DMS153 treated with DMSO at 0.1 percent for 48 hours (cell line): ENCODE measurements around the gene RNF135.
"Not testable (repeated sequence)": the region's sequence is repeated elsewhere in the genome, so short reads cannot be mapped to it uniquely, and the experiment has no call there.

Source experiments
- DNase-seq: peaks from one replicate; lab custom pipeline; 2025; ENCODE audit not compliant: unreplicated experiment; lab: John Stamatoyannopoulos, UW

Gene RNF135

GRCh38 chr17:30997842-30998241, 27.0 kb downstream of the RNF135 start:
- no peak for DNase-seq

- DNase-seq, result no peak
These were observed 31.2 kb downstream of the RNF135 start for GRCh38 chr17:31002047-31002446.

GRCh38 chr17:31003225-31003866, 32.5 kb downstream of the RNF135 start:
- no peak for DNase-seq

GRCh38 chr17:31004160-31004559, 33.3 kb downstream of the RNF135 start:
- DNase-seq, result no peak

- DNase-seq, result no peak
These were observed 37.0 kb downstream of the RNF135 start for GRCh38 chr17:31007695-31008373.

- DNase-seq, result peak; percentile 35
These were observed 37.7 kb downstream of the RNF135 start for GRCh38 chr17:31008374-31009041.

GRCh38 chr17:31009042-31009702, 38.3 kb downstream of the RNF135 start:
- DNase-seq, result not testable (repeated sequence)

GRCh38 chr17:31010014-31010413, 39.2 kb downstream of the RNF135 start:
- DNase-seq, result not testable (repeated sequence)

GRCh38 chr17:31013844-31014243, 43.0 kb downstream of the RNF135 start:
- DNase-seq, result no peak

GRCh38 chr17:31015639-31016038, 44.8 kb downstream of the RNF135 start:
- DNase-seq, result no peak

- no peak for DNase-seq
These were observed 48.2 kb downstream of the RNF135 start for GRCh38 chr17:31019004-31019403.

- DNase-seq, result not testable (repeated sequence)
These were observed 52.3 kb downstream of the RNF135 start for GRCh38 chr17:31023171-31023570.

- DNase-seq, result no peak
These were observed 61.0 kb downstream of the RNF135 start for GRCh38 chr17:31031841-31032240.

- DNase-seq, result not testable (repeated sequence)
These were observed 64.8 kb downstream of the RNF135 start for GRCh38 chr17:31035611-31036010.

- not testable (repeated sequence) for DNase-seq
These were observed 70.0 kb downstream of the RNF135 start for GRCh38 chr17:31040837-31041236.

- not testable (repeated sequence) for DNase-seq
These were observed 71.5 kb downstream of the RNF135 start for GRCh38 chr17:31042378-31042777.

GRCh38 chr17:31046856-31047425, 76.1 kb downstream of the RNF135 start:
- not testable (repeated sequence) for DNase-seq

- no peak for DNase-seq
These were observed 77.3 kb downstream of the RNF135 start for GRCh38 chr17:31048142-31048541.

GRCh38 chr17:31048780-31049179, 77.9 kb downstream of the RNF135 start:
- no peak for DNase-seq
